Liver (tissue), 9 donors: ENCODE results near the gene POLH. TPM values are rescaled to one million over a fixed set of nuclear protein-coding genes. Genes with fewer than 3 reads are reported as not detected.
"Not testable (repeated sequence)": the region's sequence is repeated elsewhere in the genome, so short reads cannot be mapped to it uniquely, and the experiment has no call there.

Source experiments
- DNase-seq: peaks from one replicate; pipeline ENCODE4 v3.0.0-alpha.2; 2017; ENCODE audit warnings: low spot score
- H3K27ac ChIP-seq, 2 donors: one replicate each; pipeline ENCODE4 v1.7.0; 2013; ENCODE audit warnings: inconsistent platforms in 2 of 2, low read length in 2 of 2, control low read depth in 1 of 2, low read depth in 1 of 2, mild to moderate bottlenecking in 1 of 2
- H3K27me3 ChIP-seq, 4 donors: one replicate each; pipeline versions ENCODE4 v1.6.1 to v1.7.0; 2013; ENCODE audit warnings: low read length in 3 of 4, inconsistent platforms in 1 of 4, mild to moderate bottlenecking in 1 of 4, moderate library complexity in 1 of 4; ENCODE audit not compliant: control insufficient read depth in 4 of 4, insufficient read depth in 4 of 4
- H3K36me3 ChIP-seq, 4 donors: one replicate each; pipeline versions ENCODE4 v1.6.1 to v1.7.0; 2013; ENCODE audit warnings: low read length in 3 of 4, mild to moderate bottlenecking in 3 of 4, low read depth in 1 of 4, moderate library complexity in 1 of 4; ENCODE audit not compliant: control insufficient read depth in 4 of 4, insufficient read depth in 3 of 4
- H3K4me1 ChIP-seq, 4 donors: one replicate each; pipeline versions ENCODE4 v1.6.1 to v1.7.0; 2013; ENCODE audit warnings: low read length in 3 of 4, mild to moderate bottlenecking in 3 of 4, moderate library complexity in 1 of 4; ENCODE audit not compliant: control insufficient read depth in 4 of 4, insufficient read depth in 4 of 4
- H3K4me3 ChIP-seq, 3 donors: one replicate each; pipeline versions ENCODE4 v1.6.1 to v1.7.0; 2013; ENCODE audit warnings: low read length in 3 of 3, control low read depth in 1 of 3, low read depth in 1 of 3, mild to moderate bottlenecking in 1 of 3
- H3K9ac ChIP-seq, 2 donors: one replicate each; pipeline ENCODE4 v1.7.0; 2013; ENCODE audit warnings: low read length in 2 of 2, mild to moderate bottlenecking in 2 of 2, moderate library complexity in 2 of 2, control low read depth in 1 of 2, low read depth in 1 of 2
- H3K9me3 ChIP-seq, 4 donors: one replicate each; pipeline versions ENCODE4 v1.6.1 to v1.7.0; 2013; ENCODE audit warnings: low read length in 3 of 4; ENCODE audit not compliant: control insufficient read depth in 4 of 4
- EGR1 ChIP-seq, 2 donors: IDR thresholded peaks; 2 replicates each; pipeline ENCODE4 v1.6.1; 2016 to 2018; ENCODE audit warnings: antibody characterized with exemption in 2 of 2, low read depth in 2 of 2
- FOXA1 ChIP-seq: IDR thresholded peaks from 2 replicates; pipeline ENCODE4 v1.6.1; 2016; ENCODE audit warnings: antibody characterized with exemption
- FOXA2 ChIP-seq: IDR thresholded peaks from 2 replicates; pipeline ENCODE4 v1.6.1; 2016; ENCODE audit warnings: antibody characterized with exemption
- GABPA ChIP-seq, 2 donors: IDR thresholded peaks in 1 of 2; conservative IDR thresholded peaks in 1 of 2; 2 replicates each; pipeline ENCODE4 v1.6.1; 2016; ENCODE audit warnings: antibody characterized with exemption in 2 of 2, mild to moderate bottlenecking in 1 of 2, moderate library complexity in 1 of 2
- HNF4A ChIP-seq, 2 donors: conservative IDR thresholded peaks; 2 replicates each; pipeline ENCODE4 v1.6.1; 2016; ENCODE audit warnings: antibody characterized with exemption in 2 of 2, mild to moderate bottlenecking in 2 of 2
- HNF4G ChIP-seq: IDR thresholded peaks from 2 replicates; pipeline ENCODE4 v1.6.1; 2016; ENCODE audit warnings: antibody characterized with exemption
- JUND ChIP-seq, 2 donors: IDR thresholded peaks; 2 replicates each; pipeline ENCODE4 v1.6.1; 2016; ENCODE audit warnings: antibody characterized with exemption in 2 of 2
- RAD21 ChIP-seq, 2 donors: IDR thresholded peaks; 2 replicates each; pipeline ENCODE4 v1.6.1; 2016; ENCODE audit warnings: antibody characterized with exemption in 2 of 2, mild to moderate bottlenecking in 2 of 2
- RXRA ChIP-seq, 2 donors: IDR thresholded peaks; 2 replicates each; pipeline ENCODE4 v1.6.1; 2017 to 2018; ENCODE audit warnings: antibody characterized with exemption in 2 of 2, mild to moderate bottlenecking in 1 of 2
- SP1 ChIP-seq: IDR thresholded peaks from 2 replicates; pipeline ENCODE4 v1.6.1; 2018; ENCODE audit warnings: antibody characterized with exemption, mild to moderate bottlenecking
- TAF1 ChIP-seq: conservative IDR thresholded peaks from 2 replicates; pipeline ENCODE4 v1.6.1; 2016; ENCODE audit warnings: antibody characterized with exemption, mild to moderate bottlenecking
- WGBS: extraction: QIAGEN DNeasy Blood & Tissue Kit; methylation state at CpG from one replicate; pipeline ENCODE4 v1.1.7; 2013; 5-methylcytosine and 5-hydroxymethylcytosine counted together
- polyA plus RNA-seq, 2 donors: library from polyadenylated mRNA; stranded (reverse) in 1 of 2; unstranded in 1 of 2; fragments of 200-250 nt in 1 of 2; fragments of >200 nt in 1 of 2; fragmentation: Nextera tagmentation in 1 of 2; extraction: Ambion mirVana in 1 of 2; gene quantifications; one replicate each; pipeline versions ENCODE4 v1.2.1 to v1.2.3, GENCODE V29; 2013 to 2015
- total RNA-seq, 2 donors: library from RNA; depleted of rRNA; stranded (reverse); fragments of >200 nt; gene quantifications; one replicate each; pipeline ENCODE4 v1.2.3, GENCODE V29; 2014
- TF ChIP-seq, protein P1 (sequence below): IDR thresholded peaks from 2 replicates; pipeline ENCODE4 v1.6.1; 2016; ENCODE audit warnings: antibody characterized with exemption
- TF ChIP-seq, protein P2 (sequence below): IDR thresholded peaks from 2 replicates; pipeline ENCODE4 v1.6.1; 2016; ENCODE audit warnings: antibody characterized with exemption, mild to moderate bottlenecking
- TF ChIP-seq, protein P3 (sequence below): IDR thresholded peaks from 2 replicates; pipeline ENCODE4 v1.6.1; 2016; ENCODE audit warnings: antibody characterized with exemption
- TF ChIP-seq, protein P4 (sequence below): fragments of 150-350 bp; IDR thresholded peaks from 2 replicates; pipeline ENCODE4 v1.5.1; 2017; ENCODE audit warnings: improper control_type of control experiment, low read depth, low read length; ENCODE audit not compliant: missing input control
- TF ChIP-seq, protein P5 (sequence below): IDR thresholded peaks from 2 replicates; pipeline ENCODE4 v1.6.1; 2016; ENCODE audit warnings: antibody characterized with exemption
- donor health status: healthy.
- donor health status: healthy.
- donor health status: healthy.
- donor health status: healthy.
- donor health status: healthy.

POLH gene
- total and polyA plus RNA-seq, 4 donors = 1.9 to 7.5 (median 4.7) TPM

DNA sequence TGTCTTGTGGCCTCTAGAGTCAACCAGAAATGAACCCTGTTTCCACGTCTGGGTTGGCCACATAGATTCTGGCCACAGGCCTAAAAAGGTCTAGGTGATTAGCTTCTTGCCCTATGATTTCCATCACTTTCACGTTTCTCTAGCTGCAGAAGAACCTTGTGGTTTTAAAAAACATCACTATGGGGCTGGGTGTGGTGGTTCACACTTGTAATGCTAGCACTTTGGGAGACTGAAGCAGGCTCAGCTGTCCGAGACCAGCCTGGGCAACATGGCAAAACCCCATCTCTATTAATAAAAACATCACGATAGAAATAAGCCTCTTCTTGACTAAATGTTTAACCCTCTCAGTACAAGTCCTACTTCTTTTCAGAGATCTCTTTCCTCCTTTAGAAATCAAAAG, 31.5 kb upstream of the POLH start:
- H3K27ac ChIP-seq = no peak overlapping the region
- no peaks in the 10 kb centered on the region for H3K4me1 ChIP-seq
- no peak for DNase-seq
- peaks cover 7 to 55% (median 38%) of the 10 kb centered on the region in 4 donors for H3K36me3 ChIP-seq
- H3K9me3 ChIP-seq = no peaks in the 10 kb centered on the region
- no peak overlapping the region for H3K4me3 ChIP-seq
- WGBS = 79% methylated on average over 4 of the region's 4 CpGs
- H3K9ac ChIP-seq = no peak overlapping the region
- no peaks in the 10 kb centered on the region for H3K27me3 ChIP-seq
- TF ChIP-seq, protein P1, sequence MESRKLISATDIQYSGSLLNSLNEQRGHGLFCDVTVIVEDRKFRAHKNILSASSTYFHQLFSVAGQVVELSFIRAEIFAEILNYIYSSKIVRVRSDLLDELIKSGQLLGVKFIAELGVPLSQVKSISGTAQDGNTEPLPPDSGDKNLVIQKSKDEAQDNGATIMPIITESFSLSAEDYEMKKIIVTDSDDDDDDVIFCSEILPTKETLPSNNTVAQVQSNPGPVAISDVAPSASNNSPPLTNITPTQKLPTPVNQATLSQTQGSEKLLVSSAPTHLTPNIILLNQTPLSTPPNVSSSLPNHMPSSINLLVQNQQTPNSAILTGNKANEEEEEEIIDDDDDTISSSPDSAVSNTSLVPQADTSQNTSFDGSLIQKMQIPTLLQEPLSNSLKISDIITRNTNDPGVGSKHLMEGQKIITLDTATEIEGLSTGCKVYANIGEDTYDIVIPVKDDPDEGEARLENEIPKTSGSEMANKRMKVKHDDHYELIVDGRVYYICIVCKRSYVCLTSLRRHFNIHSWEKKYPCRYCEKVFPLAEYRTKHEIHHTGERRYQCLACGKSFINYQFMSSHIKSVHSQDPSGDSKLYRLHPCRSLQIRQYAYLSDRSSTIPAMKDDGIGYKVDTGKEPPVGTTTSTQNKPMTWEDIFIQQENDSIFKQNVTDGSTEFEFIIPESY = no peak
- TF ChIP-seq, protein P2, sequence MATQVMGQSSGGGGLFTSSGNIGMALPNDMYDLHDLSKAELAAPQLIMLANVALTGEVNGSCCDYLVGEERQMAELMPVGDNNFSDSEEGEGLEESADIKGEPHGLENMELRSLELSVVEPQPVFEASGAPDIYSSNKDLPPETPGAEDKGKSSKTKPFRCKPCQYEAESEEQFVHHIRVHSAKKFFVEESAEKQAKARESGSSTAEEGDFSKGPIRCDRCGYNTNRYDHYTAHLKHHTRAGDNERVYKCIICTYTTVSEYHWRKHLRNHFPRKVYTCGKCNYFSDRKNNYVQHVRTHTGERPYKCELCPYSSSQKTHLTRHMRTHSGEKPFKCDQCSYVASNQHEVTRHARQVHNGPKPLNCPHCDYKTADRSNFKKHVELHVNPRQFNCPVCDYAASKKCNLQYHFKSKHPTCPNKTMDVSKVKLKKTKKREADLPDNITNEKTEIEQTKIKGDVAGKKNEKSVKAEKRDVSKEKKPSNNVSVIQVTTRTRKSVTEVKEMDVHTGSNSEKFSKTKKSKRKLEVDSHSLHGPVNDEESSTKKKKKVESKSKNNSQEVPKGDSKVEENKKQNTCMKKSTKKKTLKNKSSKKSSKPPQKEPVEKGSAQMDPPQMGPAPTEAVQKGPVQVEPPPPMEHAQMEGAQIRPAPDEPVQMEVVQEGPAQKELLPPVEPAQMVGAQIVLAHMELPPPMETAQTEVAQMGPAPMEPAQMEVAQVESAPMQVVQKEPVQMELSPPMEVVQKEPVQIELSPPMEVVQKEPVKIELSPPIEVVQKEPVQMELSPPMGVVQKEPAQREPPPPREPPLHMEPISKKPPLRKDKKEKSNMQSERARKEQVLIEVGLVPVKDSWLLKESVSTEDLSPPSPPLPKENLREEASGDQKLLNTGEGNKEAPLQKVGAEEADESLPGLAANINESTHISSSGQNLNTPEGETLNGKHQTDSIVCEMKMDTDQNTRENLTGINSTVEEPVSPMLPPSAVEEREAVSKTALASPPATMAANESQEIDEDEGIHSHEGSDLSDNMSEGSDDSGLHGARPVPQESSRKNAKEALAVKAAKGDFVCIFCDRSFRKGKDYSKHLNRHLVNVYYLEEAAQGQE = no peak
- TF ChIP-seq, protein P3, sequence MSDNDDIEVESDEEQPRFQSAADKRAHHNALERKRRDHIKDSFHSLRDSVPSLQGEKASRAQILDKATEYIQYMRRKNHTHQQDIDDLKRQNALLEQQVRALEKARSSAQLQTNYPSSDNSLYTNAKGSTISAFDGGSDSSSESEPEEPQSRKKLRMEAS = no peak
- no peak for TF ChIP-seq RXRA (IDR thresholded peaks at IDR 0.05)
- no peak for TF ChIP-seq SP1
- TF ChIP-seq, protein P4, sequence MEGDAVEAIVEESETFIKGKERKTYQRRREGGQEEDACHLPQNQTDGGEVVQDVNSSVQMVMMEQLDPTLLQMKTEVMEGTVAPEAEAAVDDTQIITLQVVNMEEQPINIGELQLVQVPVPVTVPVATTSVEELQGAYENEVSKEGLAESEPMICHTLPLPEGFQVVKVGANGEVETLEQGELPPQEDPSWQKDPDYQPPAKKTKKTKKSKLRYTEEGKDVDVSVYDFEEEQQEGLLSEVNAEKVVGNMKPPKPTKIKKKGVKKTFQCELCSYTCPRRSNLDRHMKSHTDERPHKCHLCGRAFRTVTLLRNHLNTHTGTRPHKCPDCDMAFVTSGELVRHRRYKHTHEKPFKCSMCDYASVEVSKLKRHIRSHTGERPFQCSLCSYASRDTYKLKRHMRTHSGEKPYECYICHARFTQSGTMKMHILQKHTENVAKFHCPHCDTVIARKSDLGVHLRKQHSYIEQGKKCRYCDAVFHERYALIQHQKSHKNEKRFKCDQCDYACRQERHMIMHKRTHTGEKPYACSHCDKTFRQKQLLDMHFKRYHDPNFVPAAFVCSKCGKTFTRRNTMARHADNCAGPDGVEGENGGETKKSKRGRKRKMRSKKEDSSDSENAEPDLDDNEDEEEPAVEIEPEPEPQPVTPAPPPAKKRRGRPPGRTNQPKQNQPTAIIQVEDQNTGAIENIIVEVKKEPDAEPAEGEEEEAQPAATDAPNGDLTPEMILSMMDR = no peak
- no peak for TF ChIP-seq FOXA2
- no peak for TF ChIP-seq EGR1 (IDR thresholded peaks at IDR 0.05; ENCODE audit: low read depth in 2 of 2)
- TF ChIP-seq TAF1 = no peak
- TF ChIP-seq, protein P5, sequence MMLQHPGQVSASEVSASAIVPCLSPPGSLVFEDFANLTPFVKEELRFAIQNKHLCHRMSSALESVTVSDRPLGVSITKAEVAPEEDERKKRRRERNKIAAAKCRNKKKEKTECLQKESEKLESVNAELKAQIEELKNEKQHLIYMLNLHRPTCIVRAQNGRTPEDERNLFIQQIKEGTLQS = no peak

DNA sequence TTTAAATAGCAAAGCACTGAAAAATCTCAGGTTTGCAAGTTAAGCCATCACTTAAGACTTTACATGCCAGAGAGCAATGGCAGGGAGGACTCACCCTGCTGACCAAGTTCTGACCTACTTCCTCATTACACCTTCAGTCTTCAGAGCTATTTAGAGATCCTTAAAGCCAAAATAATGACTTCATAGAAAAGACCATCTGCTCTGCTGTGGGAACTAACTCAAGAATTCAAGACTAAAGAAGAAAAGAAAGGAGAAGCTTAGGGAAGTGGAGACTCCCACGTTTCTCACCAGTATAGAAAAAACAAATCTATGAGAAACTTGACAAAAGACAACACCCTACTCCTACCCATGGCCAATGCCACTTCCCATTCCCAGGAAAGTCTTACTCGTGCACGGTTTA, 28.8 kb upstream of the POLH start:
- Histone ChIP-seq H3K4me3 (no peak overlapping the region), H3K27me3 (no peaks in the 10 kb centered on the region), H3K27ac (no peak overlapping the region), H3K4me1 (no peaks in the 10 kb centered on the region), H3K36me3 (peaks cover 10 to 75% (median 54%) of the 10 kb centered on the region in 4 donors), H3K9me3 (no peaks in the 10 kb centered on the region), H3K9ac (no peak overlapping the region)
- no peak for DNase-seq
- no peak for TF ChIP-seq JUND (IDR thresholded peaks at IDR 0.05)
- no peak for TF ChIP-seq EGR1 (IDR thresholded peaks at IDR 0.05; ENCODE audit: low read depth in 2 of 2)
- no peak for TF ChIP-seq RAD21 (IDR thresholded peaks at IDR 0.05)
- no peak for TF ChIP-seq FOXA2
- TF ChIP-seq, protein P2 = no peak
- no peak for TF ChIP-seq HNF4A (conservative IDR thresholded peaks at IDR 0.05)
- no peak for TF ChIP-seq TAF1
- TF ChIP-seq, protein P3 = no peak
- TF ChIP-seq GABPA (IDR thresholded peaks at IDR 0.05 in 1 of 2, conservative IDR thresholded peaks at IDR 0.05 in 1 of 2) = no peak
- no peak for TF ChIP-seq FOXA1
- TF ChIP-seq HNF4G = no peak
- 92% methylated on average over 3 of the region's 3 CpGs for WGBS

DNA sequence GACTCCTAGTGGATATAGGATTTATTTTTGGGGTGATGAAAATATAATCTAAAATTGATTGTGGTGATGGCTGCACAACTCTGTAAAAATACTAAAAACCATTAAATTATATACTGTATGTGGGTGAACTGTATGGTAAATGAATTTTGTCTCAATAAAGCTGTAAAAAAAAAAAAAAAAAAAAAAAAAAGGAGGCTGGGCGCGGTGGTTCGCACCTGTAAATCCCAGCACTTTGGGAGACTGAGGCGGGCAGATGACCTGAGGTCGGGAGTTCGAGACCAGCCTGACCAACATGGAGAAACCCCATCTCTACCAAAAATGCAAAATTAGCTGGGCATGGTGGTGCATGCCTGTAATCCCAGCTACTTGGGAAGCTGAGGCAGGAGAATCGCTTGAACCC, 18.4 kb upstream of the POLH start:
- WGBS = 94% methylated on average over 7 of the region's 7 CpGs

More for the DNA sequence above, 18.4 kb upstream of the POLH start:
- H3K9ac ChIP-seq, H3K27ac ChIP-seq, H3K9me3 ChIP-seq, H3K4me3 ChIP-seq, H3K4me1 ChIP-seq, DNase-seq, H3K27me3 ChIP-seq: not testable (repeated sequence)
- peaks cover 21 to 62% (median 49%) of the 10 kb centered on the region in 4 donors for H3K36me3 ChIP-seq
